Measurements from ENCODE around the gene ERI3. TPM values are rescaled to one million over a fixed set of nuclear protein-coding genes. Genes with fewer than 3 reads are reported as not detected.

ERI3 gene
- total and polyA plus RNA-seq, 7 donors = 50.4 to 96.8 (median 59.5) TPM

- ATAC-seq (no peak), DNase-seq (no peak)
- no peak for TF ChIP-seq CTCF (IDR thresholded peaks at IDR 0.05)
- Histone ChIP-seq H3K9me3 (no peaks in the 10 kb centered on the region), H3K27ac (no peak overlapping the region), H3K4me1 (no peaks in the 10 kb centered on the region), H3K4me3 (no peak overlapping the region), H3K36me3 (ENCODE audit: insufficient read depth in 1 of 2, low read depth in 1 of 2) (peaks cover 0 to 57% of the 10 kb centered on the region in 2 donors), H3K27me3 (ENCODE audit: insufficient read depth in 3 of 3, low read length in 2 of 3) (no peaks in the 10 kb centered on the region)
- intact Hi-C loops (cut with DNase I) = loop anchor here in 1 of 2 donors (2.0 to 10.0 kb wide), 2 partner anchors 98 to 284 kb away; no protein-coding TSS in a partner anchor
- 84 to 85% (median 85%) methylated on average over 10 of the region's 10 CpGs for WGBS, 3 donors
Observed at GRCh38 chr1:44220755-44221154, 134.3 kb downstream of the ERI3 start.

GRCh38 chr1:44220001-44220751 is 134.9 kb downstream of the ERI3 start:
- Histone ChIP-seq H3K27ac (no peak overlapping the region), H3K27me3 (ENCODE audit: insufficient read depth in 3 of 3, low read length in 2 of 3) (no peaks in the 10 kb centered on the region), H3K36me3 (ENCODE audit: insufficient read depth in 1 of 2, low read depth in 1 of 2) (peaks cover 0 to 63% of the 10 kb centered on the region in 2 donors), H3K9me3 (no peaks in the 10 kb centered on the region), H3K4me3 (no peak overlapping the region), H3K4me1 (no peaks in the 10 kb centered on the region)
- intact Hi-C loops (cut with DNase I) = loop anchor here in 1 of 2 donors (2.0 to 10.0 kb wide), 2 partner anchors 99 to 285 kb away; no protein-coding TSS in a partner anchor
- no peak for DNase-seq
- no peak for ATAC-seq
- no peak for TF ChIP-seq CTCF (IDR thresholded peaks at IDR 0.05)
- 77 to 79% (median 79%) methylated on average over 31 of the region's 31 CpGs for WGBS, 3 donors

- 83 to 90% (median 88%) methylated on average over 6 of the region's 6 CpGs for WGBS, 3 donors
- Histone ChIP-seq H3K9me3 (no peaks in the 10 kb centered on the region), H3K27ac (no peak overlapping the region), H3K4me3 (no peak overlapping the region), H3K27me3 (ENCODE audit: insufficient read depth in 3 of 3, low read length in 2 of 3) (no peaks in the 10 kb centered on the region), H3K36me3 (ENCODE audit: insufficient read depth in 1 of 2, low read depth in 1 of 2) (peaks cover 0 to 71% of the 10 kb centered on the region in 2 donors), H3K4me1 (peaks cover 2% of the 10 kb centered on the region)
- ATAC-seq (no peak), DNase-seq (no peak)
- intact Hi-C loops (cut with DNase I) = loop anchor here (5.0 to 10.0 kb wide), 5 partner anchors 78 to 436 kb away; no protein-coding TSS in a partner anchor
- TF ChIP-seq CTCF (IDR thresholded peaks at IDR 0.05) = no peak
Observed at GRCh38 chr1:44219301-44219626, 135.8 kb downstream of the ERI3 start.

GRCh38 chr1:44218503-44219300 is 136.4 kb downstream of the ERI3 start:
- H3K9me3 ChIP-seq = no peaks in the 10 kb centered on the region
- intact Hi-C loops (cut with DNase I) = loop anchor here (5.0 to 10.0 kb wide), 5 partner anchors 79 to 436 kb away; no protein-coding TSS in a partner anchor
- DNase-seq (no peak), ATAC-seq (no peak)
- no peak overlapping the region for H3K4me3 ChIP-seq
- no peak overlapping the region for H3K27ac ChIP-seq
- H3K36me3 ChIP-seq (ENCODE audit: insufficient read depth in 1 of 2, low read depth in 1 of 2) = peaks cover 0 to 71% of the 10 kb centered on the region in 2 donors
- H3K4me1 ChIP-seq = peaks cover 7% of the 10 kb centered on the region
- 88 to 93% (median 90%) methylated on average over 24 of the region's 24 CpGs for WGBS, 3 donors
- TF ChIP-seq CTCF (IDR thresholded peaks at IDR 0.05) = no peak
- no peaks in the 10 kb centered on the region for H3K27me3 ChIP-seq (ENCODE audit: insufficient read depth in 3 of 3, low read length in 2 of 3)

Measured in psoas muscle (tissue), 8 donors.